H1 (cell line): ENCODE data around the gene CFAP61. TPM values are rescaled to one million over a fixed set of nuclear protein-coding genes. Genes with fewer than 3 reads are reported as not detected.
A peak's percentile ranks its signal among the peaks of the same experiment; 100 is the strongest.

Source experiments
- CTCF ChIA-PET: fragments of 300-600 bp; sonication (Branson Sonifier 250); formaldehyde crosslinking; loops from one replicate; lab custom pipeline; 2021; ENCODE audit not compliant: partially characterized antibody; lab: Charles Lee
- POLR2A ChIA-PET: fragments of 300-600 bp; sonication (Branson Sonifier 250); formaldehyde crosslinking; loops from one replicate; lab custom pipeline; 2021; ENCODE audit warnings: inconsistent platforms; ENCODE audit not compliant: partially characterized antibody; lab: Charles Lee
- DNase-seq, 2 experiments: peaks; one replicate each; pipeline versions ENCODE4 v3.0.0 to v3.0.0-alpha.2; 2010 to 2022; ENCODE audit warnings: low spot score in 2 of 2, low read depth in 1 of 2, mixed read lengths in 1 of 2
- FAIRE-seq: peaks from 2 replicates; lab custom pipeline; 2011; peaks lifted over from hg19 to GRCh38; lab: Jason Lieb, UNC
- H2AFZ ChIP-seq: 2 replicates; pipeline ENCODE4 v1.8.1; 2012; ENCODE audit warnings: low read length, inconsistent platforms
- H2AK5ac ChIP-seq: 2 replicates; pipeline ENCODE4 v1.6.1; 2013; ENCODE audit warnings: low read depth, low read length
- H2BK120ac ChIP-seq: replicated peaks from 2 replicates; pipeline ENCODE3; 2013; ENCODE audit warnings: low read depth, low read length, inconsistent platforms
- H2BK12ac ChIP-seq: 2 replicates; pipeline ENCODE4 v1.6.1; 2013; ENCODE audit warnings: low read depth, low read length
- H2BK15ac ChIP-seq: 2 replicates; pipeline ENCODE4 v1.6.1; 2013; ENCODE audit warnings: low read length
- H2BK20ac ChIP-seq: 2 replicates; pipeline ENCODE4 v1.6.1; 2013; ENCODE audit warnings: low read length
- H2BK5ac ChIP-seq: 2 replicates; pipeline ENCODE4 v1.6.1; 2013; ENCODE audit warnings: low read depth, low read length
- H3K14ac ChIP-seq: 2 replicates; pipeline ENCODE4 v1.6.1; 2013; ENCODE audit warnings: inconsistent platforms; ENCODE audit not compliant: insufficient read length
- H3K18ac ChIP-seq: 2 replicates; pipeline ENCODE4 v1.6.1; 2013; ENCODE audit warnings: low read length; ENCODE audit errors: extremely low read depth
- H3K23ac ChIP-seq: 2 replicates; pipeline ENCODE4 v1.6.1; 2013; ENCODE audit warnings: inconsistent platforms; ENCODE audit not compliant: insufficient read length
- H3K23me2 ChIP-seq: 2 replicates; pipeline ENCODE4 v1.6.1; 2013; ENCODE audit warnings: low read depth, low read length
- H3K27ac ChIP-seq: 2 replicates; pipeline ENCODE4 v1.6.1; 2011; ENCODE audit warnings: low read depth, low read length, inconsistent platforms
- H3K27me3 ChIP-seq, 4 experiments: replicated peaks in 1 of 4; 1 replicate in 1 of 4; 2 replicates in 3 of 4; pipeline versions ENCODE4 v1.6.1 to v1.8.1; 2011 to 2013; ENCODE audit warnings: low read length in 3 of 4, mild to moderate bottlenecking in 3 of 4, inconsistent platforms in 2 of 4, mixed read lengths in 2 of 4, moderate library complexity in 1 of 4; ENCODE audit not compliant: control insufficient read depth in 3 of 4, insufficient read depth in 3 of 4; ENCODE audit errors: extremely low read depth in 1 of 4
- H3K36me3 ChIP-seq, 4 experiments: 2 replicates each; pipeline versions ENCODE4 v1.6.1 to v1.8.1; 2011 to 2013; ENCODE audit warnings: mild to moderate bottlenecking in 4 of 4, low read length in 3 of 4, moderate library complexity in 2 of 4, control low read depth in 1 of 4, inconsistent platforms in 1 of 4; ENCODE audit not compliant: insufficient read depth in 4 of 4, control insufficient read depth in 2 of 4
- H3K4ac ChIP-seq: replicated peaks from 2 replicates; pipeline ENCODE3; 2013; ENCODE audit warnings: low read length, low read depth, mixed read lengths, inconsistent platforms; ENCODE audit not compliant: insufficient read length
- H3K4me1 ChIP-seq, 4 experiments: replicated peaks in 1 of 4; 1 replicate in 1 of 4; 2 replicates in 3 of 4; pipeline versions ENCODE4 v1.6.1 to v1.8.1; 2011 to 2013; ENCODE audit warnings: low read length in 3 of 4, inconsistent platforms in 2 of 4, mixed read lengths in 1 of 4; ENCODE audit not compliant: insufficient read depth in 4 of 4, control insufficient read depth in 3 of 4
- H3K4me2 ChIP-seq, 2 experiments: 2 replicates each; pipeline versions ENCODE4 v1.6.1 to v1.8.1; 2011 to 2013; ENCODE audit warnings: low read depth in 2 of 2, low read length in 2 of 2, control low read depth in 1 of 2, inconsistent platforms in 1 of 2, mild to moderate bottlenecking in 1 of 2; ENCODE audit not compliant: insufficient read depth in 1 of 2
- H3K4me3 ChIP-seq, 4 experiments: fragments of 200-600, 300-600 bp in 1 of 4; sonication (generic), shearing (Covaris generic), sonication (Bioruptor Twin) in 1 of 4; 2 replicates each; pipeline versions ENCODE4 v1.5.1 to v1.8.1; 2011 to 2016; ENCODE audit warnings: low read length in 4 of 4, low read depth in 3 of 4, control low read depth in 2 of 4, inconsistent platforms in 2 of 4, mild to moderate bottlenecking in 2 of 4, mixed read lengths in 1 of 4, moderate library complexity in 1 of 4; ENCODE audit not compliant: insufficient read depth in 2 of 4; ENCODE audit errors: extremely low read depth in 1 of 4
- H3K56ac ChIP-seq: replicated peaks from 2 replicates; pipeline ENCODE3; 2013; ENCODE audit warnings: low read depth, mild to moderate bottlenecking, mixed read lengths, low read length, inconsistent platforms; ENCODE audit not compliant: insufficient read length
- H3K79me1 ChIP-seq: 2 replicates; pipeline ENCODE4 v1.6.1; 2013; ENCODE audit warnings: low read depth, low read length, control low read depth
- H3K79me2 ChIP-seq, 2 experiments: 2 replicates each; pipeline versions ENCODE4 v1.6.1 to v1.8.1; 2012 to 2013; ENCODE audit warnings: low read length in 2 of 2, mild to moderate bottlenecking in 2 of 2, inconsistent platforms in 1 of 2; ENCODE audit not compliant: insufficient read depth in 2 of 2, control insufficient read depth in 1 of 2
- H3K9ac ChIP-seq, 4 experiments: replicated peaks in 1 of 4; 1 replicate in 1 of 4; 2 replicates in 3 of 4; pipeline versions ENCODE4 v1.6.1 to v1.8.1; 2011 to 2013; ENCODE audit warnings: low read depth in 3 of 4, low read length in 3 of 4, control low read depth in 2 of 4, mild to moderate bottlenecking in 2 of 4, moderate library complexity in 2 of 4, inconsistent platforms in 1 of 4; ENCODE audit errors: extremely low read depth in 1 of 4
- H3K9me3 ChIP-seq, 2 experiments: 2 replicates each; pipeline versions ENCODE4 v1.6.1 to v1.8.1; 2012 to 2013; ENCODE audit warnings: mild to moderate bottlenecking in 2 of 2, moderate library complexity in 2 of 2, control low read depth in 1 of 2, inconsistent platforms in 1 of 2, low read depth in 1 of 2, low read length in 1 of 2, mixed read lengths in 1 of 2; ENCODE audit not compliant: insufficient read depth in 2 of 2
- H4K20me1 ChIP-seq, 2 experiments: replicated peaks in 1 of 2; 2 replicates each; pipeline versions ENCODE3 to v1.8.1; 2011 to 2013; ENCODE audit warnings: inconsistent platforms in 2 of 2, low read length in 2 of 2, mild to moderate bottlenecking in 1 of 2; ENCODE audit not compliant: insufficient read depth in 2 of 2, control insufficient read depth in 1 of 2
- H4K5ac ChIP-seq: 2 replicates; pipeline ENCODE4 v1.6.1; 2013; ENCODE audit warnings: low read length, low read depth, mixed read lengths, inconsistent platforms; ENCODE audit not compliant: insufficient read length
- H4K8ac ChIP-seq: 2 replicates; pipeline ENCODE4 v1.8.0; 2013; ENCODE audit warnings: mild to moderate bottlenecking, moderate library complexity, low read length, inconsistent platforms; ENCODE audit not compliant: insufficient read depth; ENCODE audit errors: extremely low read depth
- H4K91ac ChIP-seq: replicated peaks from 2 replicates; pipeline ENCODE3; 2013; ENCODE audit warnings: low read length, mixed read lengths, inconsistent platforms; ENCODE audit not compliant: insufficient read length
- BCL11A ChIP-seq, 2 experiments: IDR thresholded peaks; one replicate each; pipeline ENCODE4 v1.6.1; 2011; ENCODE audit warnings: low read depth in 2 of 2, low read length in 2 of 2, mild to moderate bottlenecking in 2 of 2
- JUN ChIP-seq: IDR thresholded peaks from 2 replicates; pipeline ENCODE4 v1.6.1; 2011; ENCODE audit warnings: low read depth, mild to moderate bottlenecking, improper control_type of control experiment, low read length
- KDM1A ChIP-seq: fragments of 200-600, 300-600 bp; sonication (generic); IDR thresholded peaks from 2 replicates; pipeline ENCODE4 v1.7.1; 2016; ENCODE audit warnings: mild to moderate bottlenecking, low read length, borderline replicate concordance
- KDM4A ChIP-seq: IDR thresholded peaks from one replicate; pipeline ENCODE4 v1.7.1; 2012; ENCODE audit warnings: low read depth, mild to moderate bottlenecking, moderate library complexity, low read length, inconsistent platforms; ENCODE audit not compliant: severe bottlenecking
- KDM5A ChIP-seq: fragments of 200-600 bp; IDR thresholded peaks from 2 replicates; pipeline ENCODE4 v1.7.1; 2012; ENCODE audit warnings: mild to moderate bottlenecking, low read length, inconsistent platforms, mixed read lengths
- PHF8 ChIP-seq: fragments of 200-600 bp; sonication (generic); conservative IDR thresholded peaks from 2 replicates; pipeline ENCODE4 v1.7.1; 2012; ENCODE audit warnings: low read depth, mild to moderate bottlenecking, inconsistent platforms, low read length, moderate library complexity
- SP2 ChIP-seq: IDR thresholded peaks from 2 replicates; pipeline ENCODE4 v1.6.1; 2012; ENCODE audit warnings: mild to moderate bottlenecking, low read length, inconsistent platforms
- SUZ12 ChIP-seq: fragments of 200-600 bp; sonication (generic); IDR thresholded peaks from 2 replicates; pipeline ENCODE4 v1.6.1; 2012; ENCODE audit warnings: mild to moderate bottlenecking, inconsistent platforms, low read length, moderate library complexity, mixed read lengths
- YY1 ChIP-seq: IDR thresholded peaks from 2 replicates; pipeline ENCODE4 v1.6.1; 2011; ENCODE audit warnings: low read depth, mild to moderate bottlenecking, low read length
- WGBS, 2 experiments: shearing (Covaris generic) in 1 of 2; methylation state at CpG; one replicate each; pipeline versions ENCODE4 v1.1.6 to v1.1.7; 2013 to 2015; ENCODE audit warnings: low lambda C conversion rate in 2 of 2, mixed read lengths in 2 of 2, inconsistent platforms in 1 of 2, low coverage in 1 of 2, missing lambda C conversion rate in 1 of 2; ENCODE audit not compliant: insufficient replicate concordance in 2 of 2, insufficient coverage in 1 of 2, insufficient read length in 1 of 2; ENCODE audit errors: extremely low coverage in 1 of 2, missing lambda C conversion rate in 1 of 2; 5-methylcytosine and 5-hydroxymethylcytosine counted together
- polyA plus RNA-seq, 7 experiments: library from polyadenylated mRNA; depleted of rRNA in 3 of 7; stranded (reverse) in 5 of 7; unstranded in 2 of 7; fragments of >200 nt in 5 of 7; fragments of 200-250 nt in 2 of 7; gene quantifications; 1 replicate in 5 of 7; 2 replicates in 1 of 7; 4 replicates in 1 of 7; pipeline versions ENCODE4 v1.2.1 to v1.2.3, GENCODE V29; 2011 to 2013; ENCODE audit warnings: missing spikeins in 2 of 7, mixed read lengths in 2 of 7
- total RNA-seq: library from RNA; stranded (reverse); fragmentation: NEBNext Ultra II Directional; extraction: Animal tissue kit (Norgen Biotek cat#: 25700); gene quantifications from 2 replicates; pipeline ENCODE4 v1.2.1, GENCODE V29; 2021
- TF ChIP-seq, protein P1 (sequence below): IDR thresholded peaks from 2 replicates; pipeline ENCODE4 v1.6.1; 2012; ENCODE audit warnings: low read length, inconsistent platforms

CFAP61 gene
- total and polyA plus RNA-seq, 2 of the 8 experiments (the other 6 are each of a cell fraction or from before 2014, with no cell fraction given), result 0.29 to 0.61 TPM

- Histone ChIP-seq H2BK120ac (no peak overlapping the region), H3K23me2 (no peaks in the 10 kb centered on the region; the same call in 1 of the 2 replicates), H3K23ac (no peak overlapping the region), H3K9me3 (no peaks in the 10 kb centered on the region), H3K18ac (no peak overlapping the region), H3K56ac (no peak overlapping the region), H3K36me3 (no peaks in the 10 kb centered on the region), H3K27me3 (no peaks in the 10 kb centered on the region), H2AK5ac (no peak overlapping the region), H3K79me1 (no peaks in the 10 kb centered on the region), H4K91ac (no peak overlapping the region), H4K5ac (no peak overlapping the region), H3K4ac (no peak overlapping the region), H3K14ac (no peak overlapping the region), H2BK5ac (no peak overlapping the region), H2BK15ac (no peak overlapping the region), H4K20me1 (peaks cover 0 to 2% of the 10 kb centered on the region in 2 experiments), H2AFZ (no peak overlapping the region), H3K27ac (no peak overlapping the region), H3K4me1 (peaks cover 0 to 16% (median 12%) of the 10 kb centered on the region in 4 experiments; a peak in 6 of 7 replicates), H2BK20ac (no peak overlapping the region), H2BK12ac (0 out of 2 replicates have a peak overlapping the region, but pooled peaks have one; percentile 12), H3K4me3 (no peak overlapping the region), H3K4me2 (no peak overlapping the region), H3K9ac (no peak overlapping the region), H3K79me2 (no peaks in the 10 kb centered on the region), H4K8ac (no peak overlapping the region; the same call in 1 of the 2 replicates)
- CTCF ChIA-PET, result no interaction called here
- 89% methylated on average over 13 of the region's 13 CpGs; no CpG with 5 or more reads in 1 of the 2 experiments for WGBS, 2 experiments
- POLR2A ChIA-PET, result interaction anchor here (0.6 to 0.9 kb wide), 2 partner anchors 29 to 666 kb away, joined by 3 read pairs; no protein-coding TSS in a partner anchor
- no peak for DNase-seq
- no peak for FAIRE-seq
- TF ChIP-seq KDM1A (no peak), YY1 (no peak), JUN (no peak), KDM4A (no peak), BCL11A (IDR thresholded peaks at IDR 0.05; ENCODE audit: low read depth in 2 of 2, low read length in 2 of 2) (no peak), SP2 (no peak), KDM5A (no peak), SUZ12 (no peak), PHF8 (no peak)
- TF ChIP-seq, protein P1, sequence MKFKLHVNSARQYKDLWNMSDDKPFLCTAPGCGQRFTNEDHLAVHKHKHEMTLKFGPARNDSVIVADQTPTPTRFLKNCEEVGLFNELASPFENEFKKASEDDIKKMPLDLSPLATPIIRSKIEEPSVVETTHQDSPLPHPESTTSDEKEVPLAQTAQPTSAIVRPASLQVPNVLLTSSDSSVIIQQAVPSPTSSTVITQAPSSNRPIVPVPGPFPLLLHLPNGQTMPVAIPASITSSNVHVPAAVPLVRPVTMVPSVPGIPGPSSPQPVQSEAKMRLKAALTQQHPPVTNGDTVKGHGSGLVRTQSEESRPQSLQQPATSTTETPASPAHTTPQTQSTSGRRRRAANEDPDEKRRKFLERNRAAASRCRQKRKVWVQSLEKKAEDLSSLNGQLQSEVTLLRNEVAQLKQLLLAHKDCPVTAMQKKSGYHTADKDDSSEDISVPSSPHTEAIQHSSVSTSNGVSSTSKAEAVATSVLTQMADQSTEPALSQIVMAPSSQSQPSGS, result no peak
Measured at GRCh38 chr20:20399531-20400500, 347.5 kb downstream of the CFAP61 start.
